Large intestine (tissue), 3 donors: ENCODE data around the gene LRRFIP1. TPM values are rescaled to one million over a fixed set of nuclear protein-coding genes. Genes with fewer than 3 reads are reported as not detected.
"Not testable (repeated sequence)": the region's sequence is repeated elsewhere in the genome, so short reads cannot be mapped to it uniquely, and the experiment has no call there.

ENCODE experiments used
- DNase-seq, 2 donors: peaks; one replicate each; pipeline versions ENCODE4 v3.0.0 to v3.0.0-alpha.2; 2013
- H3K27ac ChIP-seq: one replicate; pipeline ENCODE4 v1.5.1; 2013; ENCODE audit warnings: low read length
- H3K27me3 ChIP-seq: 2 replicates; pipeline ENCODE4 v1.6.1; 2013; ENCODE audit warnings: low read length; ENCODE audit not compliant: control insufficient read depth, insufficient read depth
- H3K36me3 ChIP-seq: 2 replicates; pipeline ENCODE4 v1.6.1; 2013; ENCODE audit warnings: low read length; ENCODE audit not compliant: control insufficient read depth, insufficient read depth
- H3K4me1 ChIP-seq: one replicate; pipeline ENCODE4 v1.6.1; 2013; ENCODE audit warnings: low read length; ENCODE audit not compliant: control insufficient read depth, insufficient read depth
- H3K4me3 ChIP-seq: one replicate; pipeline ENCODE4 v1.5.1; 2013; ENCODE audit warnings: low read length
- H3K9me3 ChIP-seq: one replicate; pipeline ENCODE4 v1.6.1; 2013; ENCODE audit warnings: mild to moderate bottlenecking, low read depth, low read length, moderate library complexity; ENCODE audit not compliant: control insufficient read depth
- WGBS: methylation state at CpG from one replicate; pipeline ENCODE4 v1.1.5; 2013; ENCODE audit warnings: low lambda C conversion rate; ENCODE audit not compliant: insufficient coverage; 5-methylcytosine and 5-hydroxymethylcytosine counted together
- polyA plus RNA-seq: library from polyadenylated mRNA; unstranded; fragments of 120-200 nt; gene quantifications from one replicate; pipeline ENCODE4 v1.2.1, GENCODE V29; 2013

LRRFIP1 gene
- polyA plus RNA-seq, 1 donor = 65.4 TPM

GRCh38 chr2:237665713-237666143 lies 38.3 kb downstream of the LRRFIP1 start:
- no peaks in the 10 kb centered on the region for H3K36me3 ChIP-seq
- no peak overlapping the region for H3K27ac ChIP-seq
- H3K4me1 ChIP-seq = peaks cover 27% of the 10 kb centered on the region
- H3K4me3 ChIP-seq = no peak overlapping the region
- H3K27me3 ChIP-seq = no peaks in the 10 kb centered on the region
- WGBS = no CpG with 5 or more reads among the region's 7 CpGs
- no peak for DNase-seq
- H3K9me3 ChIP-seq = no peaks in the 10 kb centered on the region

- no peaks in the 10 kb centered on the region for H3K36me3 ChIP-seq
Observed at GRCh38 chr2:237666606-237667005, 39.2 kb downstream of the LRRFIP1 start.

GRCh38 chr2:237667050-237667576 lies 39.7 kb downstream of the LRRFIP1 start:
- H3K4me1 ChIP-seq = peaks cover 27% of the 10 kb centered on the region
- H3K27me3 ChIP-seq, H3K36me3 ChIP-seq, DNase-seq, H3K9me3 ChIP-seq, H3K4me3 ChIP-seq, H3K27ac ChIP-seq: not testable (repeated sequence)
- no CpG with 5 or more reads among the region's 6 CpGs for WGBS

More at GRCh38 chr2:237666606-237667005, 39.2 kb downstream of the LRRFIP1 start:
- Histone ChIP-seq H3K4me3 (no peak overlapping the region), H3K4me1 (peaks cover 27% of the 10 kb centered on the region), H3K27ac (no peak overlapping the region), H3K27me3 (no peaks in the 10 kb centered on the region), H3K9me3 (no peaks in the 10 kb centered on the region)
- DNase-seq = no peak
- WGBS = 77% methylated on average over 7 of the region's 7 CpGs

- no CpG with 5 or more reads among the region's 6 CpGs for WGBS
- Histone ChIP-seq H3K27ac (no peak overlapping the region), H3K4me3 (no peak overlapping the region)
Observed at GRCh38 chr2:237667893-237668292, 40.5 kb downstream of the LRRFIP1 start.

GRCh38 chr2:237668440-237668839 lies 41.1 kb downstream of the LRRFIP1 start:
- no peak overlapping the region for H3K4me3 ChIP-seq
- H3K27me3 ChIP-seq = no peaks in the 10 kb centered on the region
- no peaks in the 10 kb centered on the region for H3K36me3 ChIP-seq
- H3K4me1 ChIP-seq = peaks cover 19% of the 10 kb centered on the region
- DNase-seq = no peak
- H3K27ac ChIP-seq = no peak overlapping the region
- WGBS = 95% methylated on average over 3 of the region's 6 CpGs
- no peaks in the 10 kb centered on the region for H3K9me3 ChIP-seq

More at GRCh38 chr2:237667893-237668292, 40.5 kb downstream of the LRRFIP1 start:
- peaks cover 24% of the 10 kb centered on the region for H3K4me1 ChIP-seq
- no peaks in the 10 kb centered on the region for H3K9me3 ChIP-seq
- H3K27me3 ChIP-seq = no peaks in the 10 kb centered on the region
- DNase-seq = no peak
- H3K36me3 ChIP-seq = no peaks in the 10 kb centered on the region

GRCh38 chr2:237669283-237669627 lies 41.9 kb downstream of the LRRFIP1 start:
- Histone ChIP-seq H3K36me3 (no peaks in the 10 kb centered on the region), H3K9me3 (no peaks in the 10 kb centered on the region), H3K27me3 (no peaks in the 10 kb centered on the region), H3K4me3 (no peak overlapping the region), H3K4me1 (peaks cover 18% of the 10 kb centered on the region), H3K27ac (peak overlapping the region; percentile 53)
- WGBS = no CpG with 5 or more reads among the region's 3 CpGs
- no peak for DNase-seq

GRCh38 chr2:237669628-237670392 lies 42.4 kb downstream of the LRRFIP1 start:
- peak; percentile 71 to 91 for DNase-seq
- Histone ChIP-seq H3K36me3 (no peaks in the 10 kb centered on the region), H3K27me3 (no peaks in the 10 kb centered on the region), H3K4me3 (no peak overlapping the region), H3K4me1 (peaks cover 21% of the 10 kb centered on the region), H3K27ac (peak overlapping the region; percentile 53), H3K9me3 (no peaks in the 10 kb centered on the region)
- no CpG with 5 or more reads among the region's 21 CpGs for WGBS

- no peak overlapping the region for H3K4me3 ChIP-seq
- no peaks in the 10 kb centered on the region for H3K27me3 ChIP-seq
- H3K9me3 ChIP-seq = no peaks in the 10 kb centered on the region
- no peak for DNase-seq
- H3K4me1 ChIP-seq = peaks cover 24% of the 10 kb centered on the region
- H3K36me3 ChIP-seq = no peaks in the 10 kb centered on the region
- H3K27ac ChIP-seq = no peak overlapping the region
- WGBS = no CpG with 5 or more reads among the region's 14 CpGs
Observed at GRCh38 chr2:237670641-237671040, 43.3 kb downstream of the LRRFIP1 start.

- Histone ChIP-seq H3K9me3 (no peaks in the 10 kb centered on the region), H3K4me1 (peaks cover 24% of the 10 kb centered on the region), H3K27me3 (no peaks in the 10 kb centered on the region), H3K36me3 (no peaks in the 10 kb centered on the region), H3K27ac (no peak overlapping the region), H3K4me3 (no peak overlapping the region)
- WGBS = 100% methylated on average over 3 of the region's 7 CpGs
- DNase-seq = no peak
Observed at GRCh38 chr2:237671466-237672138, 44.2 kb downstream of the LRRFIP1 start.

GRCh38 chr2:237672731-237673129 lies 45.3 kb downstream of the LRRFIP1 start:
- no peak for DNase-seq
- H3K4me3 ChIP-seq = no peak overlapping the region
- H3K36me3 ChIP-seq = no peaks in the 10 kb centered on the region
- H3K27ac ChIP-seq = no peak overlapping the region
- H3K9me3 ChIP-seq = no peaks in the 10 kb centered on the region
- H3K27me3 ChIP-seq = no peaks in the 10 kb centered on the region
- WGBS = 86% methylated on average over 7 of the region's 8 CpGs
- peaks cover 31% of the 10 kb centered on the region for H3K4me1 ChIP-seq
